Subcutaneous adipose tissue (tissue), 4 donors: Measurements from ENCODE around the gene PEF1. TPM values are rescaled to one million over a fixed set of nuclear protein-coding genes. Genes with fewer than 3 reads are reported as not detected.

Experiments
- CTCF ChIP-seq: fragments of 450-650 bp; IDR thresholded peaks from one replicate; pipeline ENCODE4 v1.5.1; 2016; ENCODE audit warnings: low read depth, mild to moderate bottlenecking, control low read depth, antibody characterized with exemption, moderate library complexity
- total RNA-seq, 4 donors: library from RNA; depleted of rRNA; stranded (reverse); fragments of >200 nt; gene quantifications; one replicate each; pipeline ENCODE4 v1.1.0, GENCODE V29; 2016

The PEF1 gene
- total RNA-seq, 4 donors from 2014 or later: 49.6 to 68.8 (median 56.9) TPM

DNA sequence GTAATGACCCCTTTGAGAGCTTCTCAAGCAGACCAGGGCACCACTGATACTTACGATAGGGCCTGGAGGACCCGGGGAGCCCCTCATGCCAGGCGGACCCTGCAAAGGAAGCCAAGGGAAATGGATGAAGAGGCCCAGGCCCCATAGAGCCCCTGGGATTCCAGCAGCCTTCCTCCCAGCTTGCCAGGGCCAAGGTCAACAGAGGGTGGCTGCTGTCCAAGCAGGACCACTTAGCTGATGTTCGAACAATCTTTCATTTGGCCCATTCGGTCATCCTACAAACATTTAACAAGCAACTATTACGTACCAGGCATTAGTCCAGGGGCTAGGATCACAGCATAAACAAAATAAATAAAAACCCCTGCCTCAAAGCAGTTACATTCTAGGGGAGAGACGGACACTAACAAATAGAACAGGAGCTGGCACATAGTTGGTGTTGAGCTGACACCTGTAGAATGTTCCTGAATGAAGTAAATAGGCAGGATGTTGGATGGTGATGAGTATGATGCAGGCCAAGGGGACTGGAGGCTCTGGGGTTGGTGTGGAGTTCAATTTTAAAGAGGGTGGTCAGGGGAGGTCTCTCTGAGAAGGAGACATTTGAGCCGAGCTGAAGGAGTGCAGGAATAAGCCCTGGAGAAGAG is 27.0 kb upstream of the PEF1 start:
- TF ChIP-seq CTCF: no peak

- TF ChIP-seq CTCF: no peak
Measured at GRCh38 chr1:31671147-31671546, 26.5 kb upstream of the PEF1 start.

DNA sequence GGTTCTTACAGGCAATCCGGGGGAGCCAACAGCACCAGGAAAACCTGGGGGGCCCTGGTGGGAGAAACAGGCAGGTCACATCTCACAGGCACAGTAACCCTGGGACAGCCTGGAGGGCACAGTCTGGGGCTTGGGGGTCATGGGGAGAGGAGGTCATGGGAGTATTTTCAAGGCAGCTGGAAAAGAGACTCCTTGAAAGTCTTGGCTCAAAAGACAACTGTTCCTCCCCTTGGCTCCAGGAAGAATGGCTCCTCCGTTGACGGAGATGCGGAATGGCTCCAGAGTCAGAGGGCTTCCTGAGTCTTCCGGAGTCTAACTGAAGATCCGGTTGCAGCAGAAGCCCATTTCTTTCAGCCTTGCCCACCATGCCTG is 25.9 kb upstream of the PEF1 start:
- TF ChIP-seq CTCF: no peak

DNA sequence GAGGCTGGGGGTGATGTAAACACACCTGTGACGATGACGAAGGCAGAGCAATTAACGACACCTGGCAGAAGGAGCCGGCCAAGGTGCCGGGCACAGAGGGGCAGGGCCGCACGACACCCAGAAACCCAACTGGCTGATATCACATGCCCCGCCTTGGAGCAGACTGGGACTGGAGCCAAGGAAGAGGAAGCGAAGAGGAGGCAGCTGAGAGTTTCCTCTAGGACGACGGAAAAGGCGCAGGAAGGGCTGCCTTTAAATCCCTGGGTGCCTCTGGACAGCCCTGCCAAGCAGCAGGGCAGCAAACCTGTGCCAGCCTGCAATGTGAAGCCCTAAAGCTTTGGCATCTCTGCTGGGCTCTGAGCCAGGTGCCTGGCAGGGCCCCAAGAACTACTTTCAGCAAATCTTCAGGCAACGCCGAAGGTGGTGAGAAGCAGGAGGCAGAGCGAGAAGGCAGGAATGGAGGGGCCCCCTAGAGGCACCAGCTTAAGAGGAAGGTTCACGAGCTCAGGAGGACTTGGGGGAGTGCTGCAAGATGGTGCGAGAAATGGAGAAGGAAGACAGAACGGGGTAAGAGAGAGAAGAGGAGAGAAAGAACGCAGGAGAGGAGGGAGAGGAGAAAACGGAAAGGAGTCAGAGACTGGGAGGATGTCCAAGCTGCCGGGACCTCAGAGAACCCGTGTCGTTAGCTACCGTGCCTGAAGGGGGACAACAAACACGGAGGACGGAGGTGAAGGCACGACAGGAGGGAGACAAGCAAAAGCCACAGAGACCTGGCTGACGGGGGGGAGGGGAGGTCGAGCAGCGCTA is 25.3 kb upstream of the PEF1 start:
- no peak for TF ChIP-seq CTCF

GRCh38 chr1:31669433-31669785 is 24.7 kb upstream of the PEF1 start:
- no peak for TF ChIP-seq CTCF

DNA sequence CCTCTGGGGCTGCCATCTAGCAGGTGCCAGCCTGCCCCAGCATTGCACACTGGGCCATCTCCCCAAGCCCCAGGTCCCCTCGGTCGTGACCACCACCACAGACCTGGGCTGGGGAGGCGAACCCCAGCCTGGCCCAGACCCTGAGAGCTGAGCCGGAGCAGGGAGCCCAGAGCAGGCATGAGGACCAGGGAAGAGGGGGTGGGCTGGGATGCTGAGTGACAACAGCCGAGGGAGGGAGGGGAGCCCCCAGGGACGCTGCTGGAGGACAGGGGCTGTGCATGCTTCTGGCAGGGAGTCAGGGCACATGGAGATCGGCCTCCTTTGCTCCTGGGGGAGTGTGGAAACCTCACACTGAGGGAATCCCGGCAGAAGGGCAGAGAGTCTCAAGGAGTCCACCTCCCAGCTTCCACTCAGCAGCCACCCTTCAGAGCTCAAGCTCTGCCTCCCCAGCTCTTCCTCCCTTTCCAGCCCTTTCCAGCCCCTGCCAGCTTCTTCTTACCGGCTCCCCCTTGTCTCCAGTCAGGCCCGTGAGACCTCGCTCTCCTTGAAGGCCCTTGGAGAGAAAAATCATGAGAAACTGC is 23.7 kb upstream of the PEF1 start:
- TF ChIP-seq CTCF: no peak

DNA sequence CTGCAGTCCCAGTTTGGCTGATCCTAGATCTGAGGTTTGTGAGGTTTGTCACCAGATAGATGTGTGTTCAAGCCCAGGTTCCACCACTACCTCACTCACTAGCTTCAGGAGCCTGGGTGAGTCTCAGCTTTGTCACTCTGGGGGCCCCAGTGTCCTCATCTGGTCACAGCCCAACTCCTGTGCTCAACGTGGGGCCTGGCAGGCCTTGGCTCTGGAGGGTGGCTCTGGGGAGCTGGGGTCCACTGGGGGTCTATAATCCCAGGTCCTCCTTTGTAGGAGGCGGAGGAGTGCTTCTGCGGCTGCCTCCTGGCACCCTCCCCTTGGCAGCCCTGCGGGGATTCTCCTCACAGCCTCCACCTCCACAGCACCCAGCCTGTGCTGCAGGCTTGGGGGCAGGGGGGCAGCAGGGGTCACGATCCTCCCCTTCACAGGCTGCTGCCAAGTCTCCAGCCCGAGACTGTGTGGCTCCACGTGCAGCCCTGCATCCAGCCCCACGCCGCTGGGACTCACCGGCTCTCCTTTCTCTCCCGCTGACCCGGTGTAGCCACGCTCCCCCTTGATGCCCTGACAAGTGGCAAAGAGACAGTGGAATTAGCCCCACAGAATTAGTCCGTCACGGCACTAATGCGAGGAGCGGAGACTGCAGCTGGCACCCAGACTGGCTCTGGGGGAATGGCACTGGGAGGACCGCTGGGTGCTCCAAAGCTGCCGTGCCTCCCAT is 22.5 kb upstream of the PEF1 start:
- no peak for TF ChIP-seq CTCF
